Right forelimb (tissue), 1 donor: ENCODE data around the gene MERTK.
A peak's percentile ranks its signal among the peaks of the same experiment; 100 is the strongest.
"Not testable (repeated sequence)": the region's sequence is repeated elsewhere in the genome, so short reads cannot be mapped to it uniquely, and the experiment has no call there.

Experiments
- DNase-seq: peaks from one replicate; pipeline ENCODE4 v3.0.0-alpha.2; 2018

The MERTK gene

GRCh38 chr2:111897924-111898702 lies at the start of gene MERTK:
TSS of gene MERTK (plus strand) at chr2:111898607. CDS start at chr2:111898736, 129 bp downstream.
- peak; percentile 93 for DNase-seq

- not testable (repeated sequence) for DNase-seq
Measured at GRCh38 chr2:111850646-111851045, 47.8 kb upstream of the MERTK start.

GRCh38 chr2:111852544-111852943 lies 45.9 kb upstream of the MERTK start:
- DNase-seq, result not testable (repeated sequence)

- DNase-seq, result not testable (repeated sequence)
Measured at GRCh38 chr2:111860005-111860404, 38.4 kb upstream of the MERTK start.

- DNase-seq, result not testable (repeated sequence)
Measured at GRCh38 chr2:111865124-111865523, 33.3 kb upstream of the MERTK start.

GRCh38 chr2:111872806-111873205 lies 25.6 kb upstream of the MERTK start:
- DNase-seq, result not testable (repeated sequence)

GRCh38 chr2:111883661-111884591 lies 14.5 kb upstream of the MERTK start, which contains the start of gene ANAPC1:
TSS of gene ANAPC1 (minus strand) at chr2:111884193. CDS start at chr2:111880825, 3,368 bp downstream.
- DNase-seq, result peak; percentile 89

GRCh38 chr2:111884592-111884964 lies 13.8 kb upstream of the MERTK start:
- no peak for DNase-seq

- no peak for DNase-seq
Measured at GRCh38 chr2:111896024-111896423, 2.4 kb upstream of the MERTK start.

GRCh38 chr2:111896576-111896975 lies 1.8 kb upstream of the MERTK start:
- no peak for DNase-seq

- DNase-seq, result no peak
Measured at GRCh38 chr2:111897630-111897923, 830 bp upstream of the MERTK start.

GRCh38 chr2:111898703-111899514 lies 502 bp downstream of the MERTK start:
- DNase-seq, result peak; percentile 71

GRCh38 chr2:111900859-111901258 lies 2.5 kb downstream of the MERTK start:
- no peak for DNase-seq

- DNase-seq, result no peak
Measured at GRCh38 chr2:111903516-111903915, 5.1 kb downstream of the MERTK start.

- DNase-seq, result no peak
Measured at GRCh38 chr2:111903930-111904439, 5.6 kb downstream of the MERTK start.

GRCh38 chr2:111904726-111905474 lies 6.5 kb downstream of the MERTK start:
- DNase-seq, result no peak

- not testable (repeated sequence) for DNase-seq
Measured at GRCh38 chr2:111905475-111905869, 7.1 kb downstream of the MERTK start.

- no peak for DNase-seq
Measured at GRCh38 chr2:111905990-111906735, 7.8 kb downstream of the MERTK start.

GRCh38 chr2:111908578-111908977 lies 10.2 kb downstream of the MERTK start:
- DNase-seq, result no peak

GRCh38 chr2:111909079-111909478 lies 10.7 kb downstream of the MERTK start:
- no peak for DNase-seq

GRCh38 chr2:111909997-111910396 lies 11.6 kb downstream of the MERTK start:
- DNase-seq, result not testable (repeated sequence)
